Activated naive CD4-positive, alpha-beta T cell treated with anti-CD3 and anti-CD28 coated beads, Interleukin-2, amount 50 U/mL, for 72 hours (primary cell): Measurements from ENCODE around the gene MYO7B. TPM values are rescaled to one million over a fixed set of nuclear protein-coding genes. Genes with fewer than 3 reads are reported as not detected.

Source experiments
- ATAC-seq, 2 donors: fragments of 150-1000 bp; cut with Tn5 transposase; 2 replicates each; pipeline ENCODE4 v1.10.0; 2021; ENCODE audit warnings: mild to moderate bottlenecking in 2 of 2, moderate library complexity in 2 of 2
- DNase-seq, 2 donors: peaks; one replicate each; pipeline ENCODE4 v3.0.0; 2021 to 2022; ENCODE audit warnings: low spot score in 2 of 2
- H3K27ac Mint-ChIP-seq, 2 donors: one replicate each; pipeline ENCODE4 v1.8.0; 2022; ENCODE audit warnings: mild to moderate bottlenecking in 2 of 2, mixed read lengths in 2 of 2
- H3K36me3 Mint-ChIP-seq, 2 donors: one replicate each; pipeline ENCODE4 v1.8.0; 2022; ENCODE audit warnings: mixed read lengths in 2 of 2
- H3K9me3 Mint-ChIP-seq, 2 donors: one replicate each; pipeline ENCODE4 v1.8.0; 2022; ENCODE audit warnings: mixed read lengths in 2 of 2
- total RNA-seq, 2 donors: library from RNA; stranded (reverse); gene quantifications; one replicate each; pipeline ENCODE4 v1.2.3, GENCODE V29; 2022

Gene MYO7B
- total RNA-seq, 2 donors from 2014 or later = 0.64 to 1.9 TPM

DNA sequence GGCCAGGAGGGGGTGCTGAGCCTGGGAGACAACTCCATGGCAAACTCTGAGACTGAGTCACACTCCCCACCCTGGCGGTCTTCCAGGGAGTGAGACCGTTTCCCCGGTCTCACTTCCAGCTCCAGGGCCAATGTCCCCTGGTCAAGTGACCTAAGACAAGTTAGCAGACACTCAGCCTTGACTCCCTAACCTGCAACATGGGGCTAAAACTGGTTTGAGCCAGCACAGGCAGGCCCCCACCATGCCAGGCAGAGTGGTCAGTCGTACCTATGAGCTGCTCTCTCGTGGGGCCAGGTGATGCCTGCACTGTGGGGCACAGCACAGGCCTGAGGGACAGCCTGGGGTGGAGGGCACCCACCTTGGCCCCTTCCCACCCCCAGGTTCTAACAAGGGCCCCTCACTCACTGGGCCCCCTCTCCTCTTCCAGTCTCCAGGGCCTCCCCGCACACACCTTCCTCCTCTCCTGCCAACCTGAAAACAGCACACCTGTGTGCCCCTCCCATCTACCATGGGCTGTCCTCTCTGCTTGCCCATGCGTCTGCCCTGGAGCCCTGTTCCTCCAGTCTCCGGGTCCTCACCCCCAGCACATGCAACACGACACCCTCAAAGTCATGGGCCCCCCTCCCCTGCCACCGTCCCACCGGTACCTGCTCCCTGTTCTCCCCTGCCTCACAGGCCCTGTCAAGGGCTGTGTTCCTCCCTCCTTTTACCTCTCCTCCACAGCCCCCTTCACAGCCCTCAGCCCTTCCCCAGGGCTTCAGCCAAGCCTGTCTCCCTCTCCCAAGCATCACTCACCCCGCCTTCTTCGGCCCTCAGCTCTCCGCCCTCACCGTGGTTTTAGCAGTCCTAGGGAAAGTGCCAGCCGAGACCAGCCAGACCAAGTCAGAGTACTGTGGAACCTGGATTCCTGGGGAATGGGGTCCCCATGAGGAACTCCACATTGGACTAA, 112.0 kb downstream of the MYO7B start:
- no peaks in the 10 kb centered on the region for H3K9me3 Mint-ChIP-seq
- H3K36me3 Mint-ChIP-seq = no peaks in the 10 kb centered on the region
- no peak for DNase-seq
- ATAC-seq = no peak
- no peak overlapping the region for H3K27ac Mint-ChIP-seq

DNA sequence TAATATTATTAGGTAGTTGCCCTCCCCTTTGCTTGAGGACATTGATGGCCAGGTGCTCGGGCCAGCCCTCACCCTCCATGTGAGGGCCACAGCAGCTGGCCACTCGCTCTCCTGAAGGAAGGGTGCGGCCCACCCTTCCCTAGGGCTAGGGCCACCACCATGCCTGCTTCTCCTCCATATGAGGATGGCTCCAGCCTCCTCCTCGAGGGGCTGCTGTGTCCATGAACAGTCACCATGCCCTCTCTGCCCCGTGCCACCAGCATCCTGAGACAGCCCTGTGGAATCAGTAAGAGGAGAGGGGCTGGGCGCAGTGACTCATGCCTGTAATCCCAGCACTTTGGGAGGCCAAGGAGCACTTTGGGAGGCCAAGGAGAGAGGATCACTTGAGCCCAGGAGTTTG, 112.8 kb downstream of the MYO7B start:
- no peaks in the 10 kb centered on the region for H3K36me3 Mint-ChIP-seq
- ATAC-seq = no peak
- H3K27ac Mint-ChIP-seq = no peak overlapping the region
- H3K9me3 Mint-ChIP-seq = no peaks in the 10 kb centered on the region
- no peak for DNase-seq

DNA sequence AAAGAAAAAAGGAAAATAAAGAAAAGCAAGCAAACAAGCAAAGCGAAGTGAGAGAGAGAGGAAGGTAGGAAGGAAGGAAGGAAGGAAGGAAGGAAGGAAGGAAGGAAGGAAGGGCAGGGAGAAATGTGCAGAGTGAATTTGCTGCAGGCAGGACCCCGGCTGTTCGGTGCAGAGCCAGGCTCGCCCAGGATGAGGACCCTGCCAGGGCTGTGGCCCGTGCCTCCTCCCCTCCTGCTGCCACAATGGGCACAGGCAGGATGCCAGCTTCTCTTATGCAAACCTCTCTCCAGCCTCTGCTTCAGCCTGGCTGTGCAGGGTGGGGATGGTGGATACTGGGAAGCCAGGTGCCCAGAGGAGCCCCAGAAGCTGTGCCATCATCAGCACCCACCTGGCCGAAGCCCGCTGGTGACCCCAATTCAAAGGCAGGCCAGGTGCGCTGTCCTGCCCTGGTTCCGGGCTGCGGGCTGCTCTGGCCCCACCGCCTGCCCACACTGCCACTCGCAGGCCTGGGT, 113.7 kb downstream of the MYO7B start:
- no peak for DNase-seq
- peak in 1 of 2 donors; percentile 27 for ATAC-seq
- H3K36me3 Mint-ChIP-seq = no peaks in the 10 kb centered on the region

DNA sequence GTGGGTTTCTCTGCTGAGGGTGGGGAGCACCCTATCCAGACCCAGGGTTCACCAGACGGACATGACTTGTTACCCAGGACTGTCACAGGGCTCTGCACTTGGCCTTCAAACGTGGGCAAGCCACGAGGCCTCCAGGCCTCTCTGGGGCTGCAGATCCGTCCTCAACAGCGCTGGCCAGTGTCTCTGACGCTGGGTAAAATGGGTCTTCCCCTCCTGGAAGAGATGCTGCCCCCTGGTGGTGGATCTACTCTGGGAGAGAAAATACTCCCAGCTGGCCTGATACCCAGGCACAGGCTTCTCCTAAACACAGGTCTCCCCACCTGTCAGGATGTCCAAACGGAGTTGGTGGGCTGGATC, 114.2 kb downstream of the MYO7B start:
- H3K9me3 Mint-ChIP-seq = no peaks in the 10 kb centered on the region
- no peaks in the 10 kb centered on the region for H3K36me3 Mint-ChIP-seq
- ATAC-seq (peak; percentile 84 to 86), DNase-seq (peak; percentile 74 to 95)
- no peak overlapping the region for H3K27ac Mint-ChIP-seq

More for the DNA sequence above, 113.7 kb downstream of the MYO7B start:
- H3K9me3 Mint-ChIP-seq = no peaks in the 10 kb centered on the region
- no peak overlapping the region for H3K27ac Mint-ChIP-seq

DNA sequence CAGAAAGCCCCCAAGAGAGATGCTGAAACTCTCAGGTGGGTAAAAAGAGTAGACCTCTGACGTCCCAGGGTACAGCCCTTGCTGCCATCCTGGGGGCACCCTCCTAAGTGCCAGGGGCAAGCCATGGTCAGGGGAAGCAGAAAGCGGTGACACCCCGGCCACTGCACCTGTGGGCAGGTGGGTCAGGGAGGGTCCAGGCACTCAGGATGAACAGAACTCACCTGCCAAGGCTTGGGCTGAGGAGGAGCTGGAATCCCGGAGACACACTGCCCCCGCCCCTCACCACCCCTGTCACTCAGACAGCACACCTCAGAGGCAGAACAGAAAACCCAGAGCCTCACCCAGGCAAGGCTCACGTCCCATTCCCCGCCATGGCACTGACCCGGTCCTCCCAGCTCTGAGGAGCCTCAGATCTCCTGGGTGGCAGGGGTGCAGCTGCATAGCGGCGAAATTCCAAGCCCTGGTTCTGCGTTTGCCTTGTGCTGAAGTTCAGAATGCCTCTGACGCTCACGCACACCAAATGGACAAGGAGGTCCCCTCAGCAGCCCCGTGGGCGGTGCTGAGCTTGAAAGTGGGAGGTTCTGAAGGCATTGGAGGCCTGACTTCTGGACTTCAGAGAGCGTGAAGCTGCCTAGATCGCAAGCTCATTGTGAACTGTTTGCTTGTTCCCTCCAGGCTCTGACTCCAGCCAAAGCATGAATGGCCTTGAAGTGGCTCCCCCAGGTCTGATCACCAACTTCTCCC, 114.7 kb downstream of the MYO7B start:
- ATAC-seq = peak in 1 of 2 donors; percentile 40
- H3K27ac Mint-ChIP-seq = no peak overlapping the region
- no peaks in the 10 kb centered on the region for H3K9me3 Mint-ChIP-seq
- H3K36me3 Mint-ChIP-seq = no peaks in the 10 kb centered on the region
- no peak for DNase-seq

DNA sequence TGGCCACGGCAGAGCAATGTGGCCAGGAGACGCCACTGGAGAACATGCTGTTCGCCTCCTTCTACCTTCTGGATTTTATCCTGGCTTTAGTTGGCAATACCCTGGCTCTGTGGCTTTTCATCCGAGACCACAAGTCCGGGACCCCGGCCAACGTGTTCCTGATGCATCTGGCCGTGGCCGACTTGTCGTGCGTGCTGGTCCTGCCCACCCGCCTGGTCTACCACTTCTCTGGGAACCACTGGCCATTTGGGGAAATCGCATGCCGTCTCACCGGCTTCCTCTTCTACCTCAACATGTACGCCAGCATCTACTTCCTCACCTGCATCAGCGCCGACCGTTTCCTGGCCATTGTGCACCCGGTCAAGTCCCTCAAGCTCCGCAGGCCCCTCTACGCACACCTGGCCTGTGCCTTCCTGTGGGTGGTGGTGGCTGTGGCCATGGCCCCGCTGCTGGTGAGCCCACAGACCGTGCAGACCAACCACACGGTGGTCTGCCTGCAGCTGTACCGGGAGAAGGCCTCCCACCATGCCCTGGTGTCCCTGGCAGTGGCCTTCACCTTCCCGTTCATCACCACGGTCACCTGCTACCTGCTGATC, 115.4 kb downstream of the MYO7B start:
- DNase-seq (no peak), ATAC-seq (no peak)
- Mint-ChIP-seq H3K9me3 (no peaks in the 10 kb centered on the region), H3K36me3 (no peaks in the 10 kb centered on the region), H3K27ac (no peak overlapping the region)

DNA sequence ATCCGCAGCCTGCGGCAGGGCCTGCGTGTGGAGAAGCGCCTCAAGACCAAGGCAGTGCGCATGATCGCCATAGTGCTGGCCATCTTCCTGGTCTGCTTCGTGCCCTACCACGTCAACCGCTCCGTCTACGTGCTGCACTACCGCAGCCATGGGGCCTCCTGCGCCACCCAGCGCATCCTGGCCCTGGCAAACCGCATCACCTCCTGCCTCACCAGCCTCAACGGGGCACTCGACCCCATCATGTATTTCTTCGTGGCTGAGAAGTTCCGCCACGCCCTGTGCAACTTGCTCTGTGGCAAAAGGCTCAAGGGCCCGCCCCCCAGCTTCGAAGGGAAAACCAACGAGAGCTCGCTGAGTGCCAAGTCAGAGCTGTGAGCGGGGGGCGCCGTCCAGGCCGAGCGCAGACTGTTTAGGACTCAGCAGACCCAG, 115.9 kb downstream of the MYO7B start:
- H3K36me3 Mint-ChIP-seq = no peaks in the 10 kb centered on the region
- ATAC-seq (no peak), DNase-seq (no peak)
- H3K27ac Mint-ChIP-seq = no peak overlapping the region
- H3K9me3 Mint-ChIP-seq = no peaks in the 10 kb centered on the region

DNA sequence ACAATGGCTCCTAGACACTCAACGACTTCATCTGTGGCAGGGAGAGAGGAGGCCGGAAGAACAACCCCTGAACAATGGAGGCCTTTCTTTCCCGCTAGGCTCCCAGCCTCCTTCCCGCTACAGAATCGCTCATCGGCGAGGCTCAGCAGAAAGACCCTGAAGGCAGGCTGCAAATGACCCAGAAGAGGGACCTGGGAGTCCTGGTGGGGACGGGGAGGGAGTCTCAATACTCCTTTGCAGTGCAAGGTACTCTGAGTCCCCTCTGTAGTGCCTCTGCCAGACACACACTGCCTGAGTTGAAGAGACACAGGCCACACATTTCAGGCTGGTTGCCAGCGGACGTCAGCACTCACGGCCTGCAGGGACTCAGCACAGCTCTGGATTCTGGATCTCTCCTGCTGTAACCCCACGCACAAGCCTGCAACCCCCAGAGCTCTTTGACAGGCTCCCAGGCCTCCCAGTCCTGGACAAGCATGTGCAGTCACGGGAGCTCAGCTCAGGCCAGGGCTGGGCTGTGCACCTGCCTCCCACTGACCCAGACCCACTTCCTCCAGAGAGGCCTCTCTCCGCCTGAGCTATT, 116.6 kb downstream of the MYO7B start:
- no peak for ATAC-seq
- DNase-seq = no peak
- Mint-ChIP-seq H3K27ac (no peak overlapping the region), H3K36me3 (no peaks in the 10 kb centered on the region), H3K9me3 (no peaks in the 10 kb centered on the region)

DNA sequence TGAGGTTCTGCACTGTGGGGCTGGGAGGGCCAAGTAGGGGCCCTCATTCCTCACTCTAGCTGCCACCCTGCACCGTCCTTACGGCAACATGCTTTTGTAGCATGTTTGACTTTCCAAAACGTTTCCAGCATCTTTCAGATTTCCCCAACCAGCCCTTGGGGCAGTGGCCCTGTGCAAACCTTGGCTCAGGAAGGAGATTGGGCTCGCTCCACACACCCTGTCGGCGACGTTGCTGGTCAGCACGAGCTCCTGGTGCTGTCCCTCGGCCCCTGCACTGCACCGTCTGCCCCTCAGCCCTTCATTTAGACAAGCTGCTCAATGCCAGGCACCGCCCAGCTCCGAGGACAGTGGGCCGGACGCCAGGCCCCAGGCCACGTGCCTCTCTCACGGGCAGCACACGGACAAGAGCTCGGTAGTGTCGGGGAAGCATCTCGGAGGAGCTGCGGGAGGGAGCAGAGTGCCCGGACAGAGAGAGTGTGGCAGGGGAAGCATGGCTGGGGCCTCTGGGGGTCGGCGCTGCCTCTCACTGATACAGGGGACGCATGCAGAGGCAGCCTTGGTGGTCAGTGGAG, 117.4 kb downstream of the MYO7B start:
- Mint-ChIP-seq H3K36me3 (no peaks in the 10 kb centered on the region), H3K9me3 (no peaks in the 10 kb centered on the region), H3K27ac (peak overlapping the region in 1 of 2 donors; percentile 86)
- DNase-seq (no peak), ATAC-seq (no peak)

DNA sequence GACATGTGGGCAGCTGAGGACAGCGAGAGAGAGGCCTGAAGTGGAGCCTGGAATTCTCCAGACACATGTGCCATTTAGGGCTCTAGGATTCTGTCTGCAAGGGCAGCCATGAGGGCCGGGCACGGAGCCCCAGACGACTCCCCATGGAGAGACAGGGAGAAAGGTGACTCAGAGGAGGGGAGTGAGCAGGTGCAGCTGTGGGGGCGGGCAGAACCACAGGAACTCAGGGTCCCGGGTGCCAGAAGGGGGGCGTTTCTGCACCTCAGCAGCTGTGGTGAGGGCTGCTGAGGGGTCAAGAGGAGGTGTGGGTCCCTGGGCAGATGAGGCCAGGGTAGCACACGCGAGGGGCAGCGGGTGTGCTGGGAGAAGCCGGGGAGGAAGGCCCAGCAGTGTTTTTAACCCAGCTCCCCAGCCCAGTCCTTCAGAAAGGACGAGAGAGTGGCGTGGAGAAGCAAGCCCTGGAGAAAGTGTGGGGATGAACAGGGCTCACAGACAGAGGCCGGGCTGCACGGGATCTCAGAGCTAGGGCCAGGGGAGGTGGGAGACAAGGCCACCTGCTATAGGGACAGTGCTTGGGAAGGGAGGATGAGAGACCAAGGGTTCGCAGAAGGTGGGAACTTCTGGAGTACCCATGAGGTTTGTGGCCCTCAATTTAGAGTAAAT, 118.1 kb downstream of the MYO7B start:
- Mint-ChIP-seq H3K9me3 (no peaks in the 10 kb centered on the region), H3K27ac (peak overlapping the region in 1 of 2 donors; percentile 86), H3K36me3 (no peaks in the 10 kb centered on the region)
- no peak for ATAC-seq
- DNase-seq = no peak

DNA sequence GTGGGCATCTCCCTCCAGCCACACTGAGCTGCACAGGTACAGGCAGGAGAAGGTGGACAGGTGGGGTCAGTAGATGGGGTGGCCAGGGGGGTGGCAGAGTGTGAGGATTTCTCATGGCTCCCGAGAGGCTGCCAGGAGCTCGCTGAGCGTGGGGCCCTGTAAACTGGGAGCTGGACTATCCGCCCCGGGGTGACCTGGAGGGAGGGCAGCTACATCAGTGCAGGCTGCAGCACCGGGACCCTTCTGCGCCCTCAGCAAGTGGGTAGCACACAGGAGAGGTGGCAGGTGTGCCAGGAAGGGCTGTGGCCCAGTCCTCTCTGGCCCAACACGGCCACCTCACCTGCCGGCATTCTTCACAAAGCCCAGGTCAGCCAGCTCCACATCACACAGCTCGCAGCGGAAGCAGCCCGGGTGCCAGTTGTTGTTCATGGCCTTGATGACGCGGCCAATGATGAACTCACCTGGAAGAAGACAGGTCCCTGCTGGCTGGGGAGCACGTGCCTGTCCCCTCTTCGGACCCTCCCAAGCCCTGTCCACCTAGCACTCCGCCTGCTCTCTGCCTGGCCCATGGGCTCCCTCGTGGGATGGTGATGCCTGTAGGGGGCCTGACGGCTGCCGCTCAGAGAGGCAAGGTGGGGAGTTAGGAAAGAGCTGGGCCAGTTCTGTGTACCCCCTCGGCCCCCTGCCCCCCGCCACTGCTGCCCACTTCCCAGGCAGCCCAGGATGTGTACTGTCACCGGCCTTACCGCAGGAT, 118.8 kb downstream of the MYO7B start:
- Mint-ChIP-seq H3K27ac (peak overlapping the region in 1 of 2 donors; percentile 86), H3K9me3 (no peaks in the 10 kb centered on the region), H3K36me3 (no peaks in the 10 kb centered on the region)
- no peak for ATAC-seq
- no peak for DNase-seq

DNA sequence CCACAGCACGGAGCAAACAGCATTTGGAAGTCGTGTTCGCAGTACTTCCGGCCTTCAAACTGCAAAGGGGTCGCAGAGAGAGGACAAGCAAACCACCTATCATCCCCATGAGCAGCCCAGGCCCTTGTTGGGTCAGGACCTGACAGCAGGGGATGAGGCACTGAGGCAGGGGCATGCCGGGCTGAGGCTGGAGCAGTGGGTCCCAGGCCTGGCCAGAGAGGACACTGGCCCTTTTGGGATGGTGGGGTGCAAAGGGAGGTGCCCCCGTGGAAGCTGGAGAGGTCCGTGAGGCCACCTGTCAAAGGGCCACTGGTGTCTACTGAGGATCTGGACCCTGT, 119.3 kb downstream of the MYO7B start:
- H3K36me3 Mint-ChIP-seq = no peaks in the 10 kb centered on the region
- ATAC-seq (no peak), DNase-seq (no peak)
- H3K27ac Mint-ChIP-seq = no peak overlapping the region
- no peaks in the 10 kb centered on the region for H3K9me3 Mint-ChIP-seq

DNA sequence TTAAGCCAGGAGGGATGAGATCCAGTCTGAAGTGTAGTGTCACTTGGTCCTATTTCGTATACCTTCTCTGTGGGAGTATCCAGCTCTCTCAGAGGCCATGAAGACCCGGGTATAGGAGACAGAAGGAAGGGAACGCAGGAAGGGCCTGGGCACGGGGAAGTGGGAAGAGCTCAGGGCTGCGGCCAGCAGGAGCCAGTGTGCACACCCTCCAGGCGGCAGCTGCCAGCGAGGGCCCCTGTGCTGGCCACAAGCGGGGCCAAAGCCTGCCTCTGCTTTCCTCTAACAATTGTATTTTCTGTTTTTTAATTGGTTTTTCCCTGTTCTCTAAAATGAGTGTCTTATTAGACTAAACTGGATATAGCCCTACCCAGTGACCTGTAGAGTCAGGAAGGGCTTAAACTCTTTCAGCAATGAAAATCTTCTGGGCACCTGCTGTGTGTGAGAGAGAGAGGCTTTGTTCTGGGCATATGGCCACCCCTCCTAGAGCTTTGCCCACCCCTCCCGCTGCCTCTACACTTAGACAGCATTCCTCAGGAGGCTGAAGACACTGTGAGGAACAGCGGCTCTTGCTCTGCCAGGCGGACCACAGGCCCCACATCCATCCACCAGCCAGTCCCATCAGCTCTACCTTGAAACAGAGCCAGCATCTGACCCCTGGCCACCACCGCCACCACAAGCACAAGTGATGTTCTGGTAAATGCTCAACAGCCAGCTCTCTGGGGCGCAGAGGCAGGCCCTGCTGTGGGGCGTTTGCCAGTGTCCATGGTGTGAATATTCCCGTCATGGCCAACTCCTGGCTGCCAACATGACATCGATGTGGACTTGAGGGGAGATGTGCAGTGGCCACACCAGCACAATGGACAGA, 120.0 kb downstream of the MYO7B start:
- DNase-seq = no peak
- H3K9me3 Mint-ChIP-seq = no peaks in the 10 kb centered on the region
- ATAC-seq = no peak
- no peaks in the 10 kb centered on the region for H3K36me3 Mint-ChIP-seq
- H3K27ac Mint-ChIP-seq = no peak overlapping the region

DNA sequence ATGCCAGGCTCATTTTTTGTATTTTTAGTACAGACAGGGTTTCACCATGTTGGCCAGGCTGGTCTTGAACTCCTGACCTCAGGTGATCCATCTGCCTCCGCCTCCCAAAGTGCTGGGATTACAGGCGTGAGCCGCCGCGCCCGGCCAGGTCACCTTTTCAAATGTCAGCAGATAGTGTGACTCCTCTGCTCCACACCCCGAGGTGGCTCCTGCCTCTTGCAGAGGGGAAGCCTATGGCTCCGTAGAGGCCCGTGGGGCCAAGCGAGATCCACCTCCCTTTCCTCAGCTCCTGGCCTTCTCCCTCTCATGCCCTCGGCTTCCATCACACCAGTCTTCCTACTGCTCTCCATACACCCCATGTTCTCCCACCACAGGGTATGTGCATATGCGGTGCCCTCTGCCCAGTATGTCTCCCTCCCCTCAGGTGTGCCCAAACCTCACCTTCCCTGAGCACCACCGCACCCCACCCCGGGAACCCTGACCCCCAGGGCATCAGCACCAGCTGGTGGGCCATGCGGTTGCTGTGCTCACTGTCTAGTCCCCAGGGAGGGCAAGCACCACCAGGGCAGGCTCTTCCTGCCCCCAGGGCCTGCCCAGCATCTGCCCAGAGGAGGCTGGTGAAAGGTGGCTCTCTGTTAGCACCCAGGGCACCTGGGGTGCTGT, 121.2 kb downstream of the MYO7B start:
- ATAC-seq (no peak), DNase-seq (no peak)
- Mint-ChIP-seq H3K36me3 (no peaks in the 10 kb centered on the region), H3K9me3 (no peaks in the 10 kb centered on the region), H3K27ac (peak overlapping the region in 1 of 2 donors; percentile 50)
